Activated T-helper 17 cell treated with anti-CD3 and anti-CD28 coated beads, Interleukin-2, amount 50 U/mL, for 72 hours (primary cell): Measurements from ENCODE around the gene CDK5R1. TPM values are rescaled to one million over a fixed set of nuclear protein-coding genes. Genes with fewer than 3 reads are reported as not detected.

ENCODE experiments used
- ATAC-seq: fragments of 150-1000 bp; cut with Tn5 transposase; replicated peaks from 2 replicates; pipeline ENCODE4 v1.10.0; 2021; ENCODE audit warnings: mild to moderate bottlenecking, moderate library complexity
- H3K27ac Mint-ChIP-seq: one replicate; pipeline ENCODE4 v1.8.0; 2022; ENCODE audit warnings: mixed read lengths
- H3K27me3 Mint-ChIP-seq: one replicate; pipeline ENCODE4 v1.8.0; 2022; ENCODE audit warnings: mixed read lengths
- H3K36me3 Mint-ChIP-seq: one replicate; pipeline ENCODE4 v1.8.0; 2022; ENCODE audit warnings: low read depth, mild to moderate bottlenecking, mixed read lengths
- H3K4me1 Mint-ChIP-seq: one replicate; pipeline ENCODE4 v1.8.0; 2022; ENCODE audit warnings: mixed read lengths
- H3K4me3 Mint-ChIP-seq: one replicate; pipeline ENCODE4 v1.8.0; 2022; ENCODE audit warnings: mild to moderate bottlenecking, mixed read lengths
- H3K9me3 Mint-ChIP-seq: one replicate; pipeline ENCODE4 v1.8.0; 2022; ENCODE audit warnings: mixed read lengths
- total RNA-seq, 2 donors: library from RNA; stranded (reverse); gene quantifications; one replicate each; pipeline ENCODE4 v1.2.3, GENCODE V29; 2022

The CDK5R1 gene
- total RNA-seq, 2 donors from 2014 or later = 3.6 to 13.0 TPM

- peaks cover 22% of the 10 kb centered on the region for H3K36me3 Mint-ChIP-seq
- no peak overlapping the region for H3K27ac Mint-ChIP-seq
- no peak overlapping the region for H3K4me3 Mint-ChIP-seq
- H3K9me3 Mint-ChIP-seq = no peaks in the 10 kb centered on the region
- H3K4me1 Mint-ChIP-seq = peaks cover 16% of the 10 kb centered on the region
- no peak for ATAC-seq
- no peaks in the 10 kb centered on the region for H3K27me3 Mint-ChIP-seq
Observed at GRCh38 chr17:32493976-32494513, 7.3 kb downstream of the CDK5R1 start.

GRCh38 chr17:32494621-32495358 is 8.0 kb downstream of the CDK5R1 start:
- Mint-ChIP-seq H3K9me3 (no peaks in the 10 kb centered on the region), H3K36me3 (peaks cover 15% of the 10 kb centered on the region), H3K27me3 (no peaks in the 10 kb centered on the region), H3K27ac (no peak overlapping the region), H3K4me1 (peaks cover 16% of the 10 kb centered on the region), H3K4me3 (no peak overlapping the region)
- ATAC-seq = no peak

GRCh38 chr17:32495359-32496231 is 8.8 kb downstream of the CDK5R1 start:
- Mint-ChIP-seq H3K27me3 (no peaks in the 10 kb centered on the region), H3K4me1 (peaks cover 16% of the 10 kb centered on the region), H3K27ac (no peak overlapping the region), H3K9me3 (no peaks in the 10 kb centered on the region), H3K36me3 (peaks cover 7% of the 10 kb centered on the region), H3K4me3 (no peak overlapping the region)
- ATAC-seq = no peak

- H3K27ac Mint-ChIP-seq = no peak overlapping the region
- no peaks in the 10 kb centered on the region for H3K9me3 Mint-ChIP-seq
- H3K36me3 Mint-ChIP-seq = no peaks in the 10 kb centered on the region
- H3K27me3 Mint-ChIP-seq = no peaks in the 10 kb centered on the region
- H3K4me1 Mint-ChIP-seq = peaks cover 16% of the 10 kb centered on the region
- H3K4me3 Mint-ChIP-seq = no peak overlapping the region
- ATAC-seq = no peak
Observed at GRCh38 chr17:32496395-32497073, 9.7 kb downstream of the CDK5R1 start.

GRCh38 chr17:32497431-32498205 is 10.8 kb downstream of the CDK5R1 start:
- Mint-ChIP-seq H3K9me3 (no peaks in the 10 kb centered on the region), H3K27me3 (no peaks in the 10 kb centered on the region), H3K4me3 (no peak overlapping the region), H3K27ac (no peak overlapping the region), H3K4me1 (peaks cover 13% of the 10 kb centered on the region), H3K36me3 (no peaks in the 10 kb centered on the region)
- ATAC-seq = no peak

- Mint-ChIP-seq H3K4me1 (peaks cover 13% of the 10 kb centered on the region), H3K27ac (no peak overlapping the region), H3K4me3 (no peak overlapping the region), H3K36me3 (no peaks in the 10 kb centered on the region), H3K9me3 (no peaks in the 10 kb centered on the region), H3K27me3 (no peaks in the 10 kb centered on the region)
- no peak for ATAC-seq
Observed at GRCh38 chr17:32498391-32498790, 11.6 kb downstream of the CDK5R1 start.

- Mint-ChIP-seq H3K4me1 (peaks cover 37% of the 10 kb centered on the region), H3K27ac (peak overlapping the region; percentile 28)
- no peak for ATAC-seq
Observed at GRCh38 chr17:32502013-32502412, 15.2 kb downstream of the CDK5R1 start.

GRCh38 chr17:32502710-32503109 is 15.9 kb downstream of the CDK5R1 start:
- Mint-ChIP-seq H3K36me3 (no peaks in the 10 kb centered on the region), H3K9me3 (no peaks in the 10 kb centered on the region), H3K4me1 (peaks cover 37% of the 10 kb centered on the region), H3K27me3 (no peaks in the 10 kb centered on the region), H3K4me3 (peak overlapping the region; percentile 75), H3K27ac (peak overlapping the region; percentile 28)
- no peak for ATAC-seq

More at GRCh38 chr17:32502013-32502412, 15.2 kb downstream of the CDK5R1 start:
- Mint-ChIP-seq H3K36me3 (no peaks in the 10 kb centered on the region), H3K9me3 (no peaks in the 10 kb centered on the region), H3K27me3 (no peaks in the 10 kb centered on the region), H3K4me3 (no peak overlapping the region)

GRCh38 chr17:32503251-32504165 is 16.7 kb downstream of the CDK5R1 start:
- Mint-ChIP-seq H3K27me3 (no peaks in the 10 kb centered on the region), H3K36me3 (no peaks in the 10 kb centered on the region), H3K4me3 (peak overlapping the region; percentile 75), H3K4me1 (peaks cover 39% of the 10 kb centered on the region), H3K27ac (peak overlapping the region; percentile 28), H3K9me3 (no peaks in the 10 kb centered on the region)
- ATAC-seq = peak; percentile 90

GRCh38 chr17:32504166-32504990 is 17.6 kb downstream of the CDK5R1 start:
- H3K4me3 Mint-ChIP-seq = peak overlapping the region; percentile 75
- H3K36me3 Mint-ChIP-seq = no peaks in the 10 kb centered on the region
- H3K9me3 Mint-ChIP-seq = no peaks in the 10 kb centered on the region
- H3K4me1 Mint-ChIP-seq = peaks cover 43% of the 10 kb centered on the region
- H3K27me3 Mint-ChIP-seq = no peaks in the 10 kb centered on the region
- no peak for ATAC-seq
- peak overlapping the region; percentile 28 for H3K27ac Mint-ChIP-seq

- ATAC-seq = no peak
- H3K4me3 Mint-ChIP-seq = no peak overlapping the region
- no peaks in the 10 kb centered on the region for H3K36me3 Mint-ChIP-seq
- no peaks in the 10 kb centered on the region for H3K9me3 Mint-ChIP-seq
- peaks cover 25% of the 10 kb centered on the region for H3K4me1 Mint-ChIP-seq
- no peak overlapping the region for H3K27ac Mint-ChIP-seq
- H3K27me3 Mint-ChIP-seq = no peaks in the 10 kb centered on the region
Observed at GRCh38 chr17:32508926-32509325, 22.1 kb downstream of the CDK5R1 start.

GRCh38 chr17:32510466-32510865 is 23.7 kb downstream of the CDK5R1 start:
- H3K9me3 Mint-ChIP-seq = no peaks in the 10 kb centered on the region
- H3K27me3 Mint-ChIP-seq = no peaks in the 10 kb centered on the region
- peaks cover 11% of the 10 kb centered on the region for H3K4me1 Mint-ChIP-seq
- H3K4me3 Mint-ChIP-seq = no peak overlapping the region
- no peak overlapping the region for H3K27ac Mint-ChIP-seq
- H3K36me3 Mint-ChIP-seq = no peaks in the 10 kb centered on the region
- ATAC-seq = no peak
